ENCODE results near the gene TMEFF2.

The TMEFF2 gene

DNA sequence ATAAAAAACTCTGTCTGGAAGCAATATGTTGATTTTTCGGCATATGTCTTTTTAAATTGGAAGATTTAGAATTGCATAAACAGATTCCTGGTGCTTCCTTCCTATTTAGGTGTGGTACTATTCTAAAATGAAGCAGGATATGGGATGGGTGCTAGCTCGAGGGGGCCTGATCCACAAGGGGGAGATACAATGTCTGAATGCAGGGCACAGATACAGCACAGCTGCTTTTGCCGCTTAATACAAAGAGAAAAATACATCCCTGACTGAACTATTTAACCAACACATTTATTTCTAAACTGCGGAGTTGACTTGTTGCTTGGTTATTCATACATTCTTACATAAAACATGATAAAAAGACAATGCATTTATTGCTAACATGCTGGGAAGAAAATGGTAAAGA lies 169.1 kb downstream of the TMEFF2 start:
- Histone ChIP-seq H3K4me3 (ENCODE audit: low read length) (no peak overlapping the region), H3K27me3 (ENCODE audit: control insufficient read depth, insufficient read depth, low read length) (no peaks in the 10 kb centered on the region), H3K9ac (ENCODE audit: low read length) (no peak overlapping the region), H3K4me1 (ENCODE audit: control insufficient read depth, insufficient read depth, low read length) (no peaks in the 10 kb centered on the region), H3K9me3 (ENCODE audit: control insufficient read depth, low read length) (no peaks in the 10 kb centered on the region), H3K36me3 (ENCODE audit: control insufficient read depth, insufficient read depth, low read length) (no peaks in the 10 kb centered on the region)

DNA sequence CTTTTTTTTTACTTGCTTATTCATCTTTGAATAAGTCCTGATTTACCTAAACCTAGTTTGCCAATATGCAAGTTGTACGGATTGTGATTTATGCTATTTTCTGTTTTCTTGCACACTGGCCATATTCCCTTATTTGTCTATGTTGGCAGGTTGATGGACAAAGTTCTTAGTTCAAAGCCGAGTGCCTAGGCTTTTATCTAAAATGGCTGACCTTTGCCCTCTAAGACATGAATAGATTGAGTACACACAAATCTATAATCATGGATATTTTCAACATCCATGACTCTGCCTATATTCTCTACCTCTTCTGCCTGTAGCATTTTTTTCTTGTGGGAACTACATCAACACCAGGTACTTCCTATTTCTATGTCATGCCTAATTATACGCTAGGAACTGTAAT lies 171.7 kb downstream of the TMEFF2 start:
- H3K4me1 ChIP-seq (ENCODE audit: control insufficient read depth, insufficient read depth, low read length): no peaks in the 10 kb centered on the region
- no peak overlapping the region for H3K4me3 ChIP-seq (ENCODE audit: low read length)
- no peaks in the 10 kb centered on the region for H3K9me3 ChIP-seq (ENCODE audit: control insufficient read depth, low read length)
- H3K36me3 ChIP-seq (ENCODE audit: control insufficient read depth, insufficient read depth, low read length): no peaks in the 10 kb centered on the region
- no peak overlapping the region for H3K9ac ChIP-seq (ENCODE audit: low read length)
- no peaks in the 10 kb centered on the region for H3K27me3 ChIP-seq (ENCODE audit: control insufficient read depth, insufficient read depth, low read length)

- no peaks in the 10 kb centered on the region for H3K9me3 ChIP-seq (ENCODE audit: control insufficient read depth, low read length)
- H3K4me1 ChIP-seq (ENCODE audit: control insufficient read depth, insufficient read depth, low read length): no peaks in the 10 kb centered on the region
- H3K9ac ChIP-seq (ENCODE audit: low read length): no peak overlapping the region
- H3K27me3 ChIP-seq (ENCODE audit: control insufficient read depth, insufficient read depth, low read length): no peaks in the 10 kb centered on the region
- H3K4me3 ChIP-seq (ENCODE audit: low read length): no peak overlapping the region
- H3K36me3 ChIP-seq (ENCODE audit: control insufficient read depth, insufficient read depth, low read length): no peaks in the 10 kb centered on the region
Measured at GRCh38 chr2:192017844-192018243, 176.9 kb downstream of the TMEFF2 start.

GRCh38 chr2:192016265-192016664 lies 178.5 kb downstream of the TMEFF2 start:
- no peak overlapping the region for H3K4me3 ChIP-seq (ENCODE audit: low read length)
- no peaks in the 10 kb centered on the region for H3K4me1 ChIP-seq (ENCODE audit: control insufficient read depth, insufficient read depth, low read length)
- no peaks in the 10 kb centered on the region for H3K9me3 ChIP-seq (ENCODE audit: control insufficient read depth, low read length)
- H3K9ac ChIP-seq (ENCODE audit: low read length): no peak overlapping the region
- no peaks in the 10 kb centered on the region for H3K27me3 ChIP-seq (ENCODE audit: control insufficient read depth, insufficient read depth, low read length)
- H3K36me3 ChIP-seq (ENCODE audit: control insufficient read depth, insufficient read depth, low read length): no peaks in the 10 kb centered on the region

DNA sequence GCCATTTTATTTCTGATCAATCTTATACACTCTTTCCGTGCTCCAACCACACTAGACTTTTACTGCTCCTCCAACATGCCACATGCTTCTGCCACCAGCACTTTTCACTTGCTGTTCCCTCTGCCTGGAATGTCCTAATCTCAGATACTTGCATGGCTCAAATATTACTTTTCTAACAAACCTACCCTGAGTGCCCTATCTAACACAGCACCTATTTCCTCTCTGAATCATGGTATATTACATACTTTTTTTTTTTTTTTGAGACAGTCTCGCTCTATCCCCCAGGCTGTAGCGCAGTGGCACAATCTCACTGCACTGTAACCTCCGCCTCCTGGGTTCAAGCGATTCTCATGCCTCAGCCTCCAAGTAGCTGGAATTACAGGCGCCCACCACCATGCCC lies 181.5 kb downstream of the TMEFF2 start:
- Histone ChIP-seq H3K4me3 (ENCODE audit: low read length) (no peak overlapping the region), H3K4me1 (ENCODE audit: control insufficient read depth, insufficient read depth, low read length) (no peaks in the 10 kb centered on the region), H3K36me3 (ENCODE audit: control insufficient read depth, insufficient read depth, low read length) (no peaks in the 10 kb centered on the region), H3K27me3 (ENCODE audit: control insufficient read depth, insufficient read depth, low read length) (no peaks in the 10 kb centered on the region), H3K9ac (ENCODE audit: low read length) (no peak overlapping the region), H3K9me3 (ENCODE audit: control insufficient read depth, low read length) (no peaks in the 10 kb centered on the region)

DNA sequence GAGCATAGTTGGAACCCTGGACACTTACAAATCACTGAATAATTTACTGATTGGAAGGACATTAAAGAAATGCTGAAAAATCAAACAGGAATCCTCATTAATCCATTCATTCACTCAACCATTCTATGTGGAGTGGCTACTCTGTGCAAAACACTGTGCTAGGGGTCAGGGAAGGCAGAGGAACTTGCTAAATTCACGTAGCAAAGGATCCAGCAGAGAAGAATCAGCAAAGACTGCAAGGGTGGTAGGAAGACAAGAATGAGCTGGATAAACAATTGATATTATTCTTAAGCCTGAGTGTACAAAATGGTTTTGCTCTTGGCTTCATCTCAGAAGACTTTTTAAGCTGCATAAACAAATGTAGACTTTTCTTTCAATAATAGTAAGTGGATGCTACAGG lies 183.5 kb downstream of the TMEFF2 start:
- H3K4me1 ChIP-seq (ENCODE audit: control insufficient read depth, insufficient read depth, low read length): no peaks in the 10 kb centered on the region
- no peak overlapping the region for H3K9ac ChIP-seq (ENCODE audit: low read length)
- no peaks in the 10 kb centered on the region for H3K9me3 ChIP-seq (ENCODE audit: control insufficient read depth, low read length)
- no peaks in the 10 kb centered on the region for H3K36me3 ChIP-seq (ENCODE audit: control insufficient read depth, insufficient read depth, low read length)
- H3K4me3 ChIP-seq (ENCODE audit: low read length): no peak overlapping the region
- H3K27me3 ChIP-seq (ENCODE audit: control insufficient read depth, insufficient read depth, low read length): no peaks in the 10 kb centered on the region

DNA sequence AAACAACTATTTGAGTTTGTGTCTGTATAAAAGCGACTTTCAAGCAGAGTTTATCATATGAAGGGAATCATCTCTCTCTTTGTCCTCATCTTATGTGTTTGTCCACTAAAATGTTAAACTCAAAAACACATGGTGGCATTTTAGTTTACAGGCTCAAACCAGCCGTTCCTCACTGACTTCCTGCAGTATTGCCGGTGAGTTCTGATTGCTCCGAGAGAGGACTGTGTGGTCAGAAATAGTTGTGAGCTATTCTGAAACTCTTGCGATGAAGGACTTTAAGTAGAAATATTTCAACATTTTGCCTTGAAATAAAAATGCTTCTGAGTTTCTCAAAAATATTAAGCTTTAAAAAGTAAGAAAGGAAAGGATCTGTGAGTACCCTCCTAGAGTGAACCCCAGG lies 184.7 kb downstream of the TMEFF2 start:
- Histone ChIP-seq H3K36me3 (ENCODE audit: control insufficient read depth, insufficient read depth, low read length) (no peaks in the 10 kb centered on the region), H3K4me3 (ENCODE audit: low read length) (no peak overlapping the region), H3K27me3 (ENCODE audit: control insufficient read depth, insufficient read depth, low read length) (no peaks in the 10 kb centered on the region), H3K9ac (ENCODE audit: low read length) (no peak overlapping the region), H3K4me1 (ENCODE audit: control insufficient read depth, insufficient read depth, low read length) (no peaks in the 10 kb centered on the region), H3K9me3 (ENCODE audit: control insufficient read depth, low read length) (no peaks in the 10 kb centered on the region)

- no peak overlapping the region for H3K4me3 ChIP-seq (ENCODE audit: low read length)
- no peaks in the 10 kb centered on the region for H3K36me3 ChIP-seq (ENCODE audit: control insufficient read depth, insufficient read depth, low read length)
- no peak overlapping the region for H3K9ac ChIP-seq (ENCODE audit: low read length)
Measured at GRCh38 chr2:192007581-192008228, 187.0 kb downstream of the TMEFF2 start.

DNA sequence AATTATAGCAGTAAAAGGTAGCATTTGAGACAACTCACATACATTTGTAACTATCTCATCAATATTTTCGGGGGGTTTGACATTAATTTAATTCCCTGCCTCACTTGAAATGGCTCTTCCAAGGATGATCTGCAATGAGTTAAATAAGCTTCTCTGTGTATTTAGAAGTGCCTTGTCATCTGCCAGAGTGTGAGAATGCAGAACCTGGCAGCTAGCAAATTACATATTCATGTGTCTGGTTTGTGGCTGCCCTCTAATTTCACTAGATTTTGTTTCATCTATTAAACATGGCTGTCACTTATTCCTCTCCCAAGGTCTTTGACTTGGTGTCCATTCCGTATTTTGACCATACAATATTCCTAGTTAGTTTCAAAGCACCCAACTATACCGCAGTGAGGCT lies 189.5 kb downstream of the TMEFF2 start:
- Histone ChIP-seq H3K9ac (ENCODE audit: low read length) (no peak overlapping the region), H3K27me3 (ENCODE audit: control insufficient read depth, insufficient read depth, low read length) (no peaks in the 10 kb centered on the region), H3K4me1 (ENCODE audit: control insufficient read depth, insufficient read depth, low read length) (no peaks in the 10 kb centered on the region), H3K9me3 (ENCODE audit: control insufficient read depth, low read length) (no peaks in the 10 kb centered on the region), H3K36me3 (ENCODE audit: control insufficient read depth, insufficient read depth, low read length) (no peaks in the 10 kb centered on the region), H3K4me3 (ENCODE audit: low read length) (no peak overlapping the region)

More at GRCh38 chr2:192007581-192008228, 187.0 kb downstream of the TMEFF2 start:
- Histone ChIP-seq H3K9me3 (ENCODE audit: control insufficient read depth, low read length) (no peaks in the 10 kb centered on the region), H3K4me1 (ENCODE audit: control insufficient read depth, insufficient read depth, low read length) (no peaks in the 10 kb centered on the region), H3K27me3 (ENCODE audit: control insufficient read depth, insufficient read depth, low read length) (no peaks in the 10 kb centered on the region)

DNA sequence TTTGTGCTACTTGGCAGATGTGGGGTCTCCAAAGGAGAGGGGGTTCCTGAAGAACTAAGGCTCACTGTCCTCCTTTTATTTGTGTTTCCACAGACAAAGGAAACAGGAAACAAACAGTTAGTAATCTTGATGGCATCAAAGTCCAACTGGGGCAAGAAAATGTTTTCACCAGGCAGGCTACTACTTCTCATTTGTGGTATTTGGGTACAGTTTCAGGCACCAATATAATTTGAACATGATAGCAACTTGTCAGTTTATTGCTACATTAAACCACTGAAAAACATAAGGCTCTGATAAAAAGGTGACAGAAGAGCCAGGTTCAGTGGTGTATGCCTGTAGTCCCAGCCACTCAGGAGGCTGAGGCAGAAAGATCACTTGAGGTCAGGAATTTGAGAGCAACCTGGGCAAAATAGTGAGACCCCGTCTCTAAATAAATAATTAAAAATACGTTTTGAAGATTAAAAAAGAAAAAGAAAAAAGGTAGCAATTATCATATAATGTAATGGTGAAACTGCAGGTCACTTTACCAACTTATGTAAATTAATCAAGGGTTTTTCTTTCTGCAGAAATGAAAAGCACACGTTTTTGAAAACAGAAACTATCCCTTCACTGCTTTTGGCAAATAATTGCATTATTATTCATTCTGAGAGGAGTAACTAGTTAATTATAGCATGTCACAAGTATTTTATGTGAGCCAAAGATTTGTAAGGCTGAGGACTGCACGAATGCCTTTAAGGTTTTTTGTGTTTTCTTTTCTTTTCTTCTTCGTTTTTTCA lies 190.4 kb downstream of the TMEFF2 start:
- no peak overlapping the region for H3K9ac ChIP-seq (ENCODE audit: low read length)
- H3K9me3 ChIP-seq (ENCODE audit: control insufficient read depth, low read length): no peaks in the 10 kb centered on the region
- no peaks in the 10 kb centered on the region for H3K27me3 ChIP-seq (ENCODE audit: control insufficient read depth, insufficient read depth, low read length)
- no peak overlapping the region for H3K4me3 ChIP-seq (ENCODE audit: low read length)
- no peaks in the 10 kb centered on the region for H3K36me3 ChIP-seq (ENCODE audit: control insufficient read depth, insufficient read depth, low read length)
- no peaks in the 10 kb centered on the region for H3K4me1 ChIP-seq (ENCODE audit: control insufficient read depth, insufficient read depth, low read length)

GRCh38 chr2:192002418-192002817 lies 192.3 kb downstream of the TMEFF2 start:
- H3K4me1 ChIP-seq (ENCODE audit: control insufficient read depth, insufficient read depth, low read length): no peaks in the 10 kb centered on the region
- H3K27me3 ChIP-seq (ENCODE audit: control insufficient read depth, insufficient read depth, low read length): no peaks in the 10 kb centered on the region
- no peaks in the 10 kb centered on the region for H3K9me3 ChIP-seq (ENCODE audit: control insufficient read depth, low read length)
- no peak overlapping the region for H3K9ac ChIP-seq (ENCODE audit: low read length)
- no peaks in the 10 kb centered on the region for H3K36me3 ChIP-seq (ENCODE audit: control insufficient read depth, insufficient read depth, low read length)
- H3K4me3 ChIP-seq (ENCODE audit: low read length): no peak overlapping the region

- no peak overlapping the region for H3K9ac ChIP-seq (ENCODE audit: low read length)
- H3K9me3 ChIP-seq (ENCODE audit: control insufficient read depth, low read length): no peaks in the 10 kb centered on the region
- no peaks in the 10 kb centered on the region for H3K27me3 ChIP-seq (ENCODE audit: control insufficient read depth, insufficient read depth, low read length)
- H3K4me1 ChIP-seq (ENCODE audit: control insufficient read depth, insufficient read depth, low read length): no peaks in the 10 kb centered on the region
- no peaks in the 10 kb centered on the region for H3K36me3 ChIP-seq (ENCODE audit: control insufficient read depth, insufficient read depth, low read length)
- H3K4me3 ChIP-seq (ENCODE audit: low read length): no peak overlapping the region
Measured at GRCh38 chr2:192000196-192000980, 194.3 kb downstream of the TMEFF2 start.

All from mucosa of stomach (tissue), 1 donor.